Retinal pigment epithelial cell (primary cell): ENCODE results near the gene TEX19.

ENCODE experiments used
- DNase-seq: peaks from one replicate; pipeline ENCODE4 v3.0.0-alpha.2; 2010; ENCODE audit warnings: low read depth
- H3K4me3 ChIP-seq: 2 replicates; pipeline ENCODE4 v1.5.1; 2011; ENCODE audit warnings: mild to moderate bottlenecking, low read length, control low read depth, moderate library complexity
- CTCF ChIP-seq: conservative IDR thresholded peaks from 2 replicates; pipeline ENCODE4 v1.5.1; 2011; ENCODE audit warnings: low read depth, low read length, control low read depth, inconsistent platforms

The TEX19 gene

DNA sequence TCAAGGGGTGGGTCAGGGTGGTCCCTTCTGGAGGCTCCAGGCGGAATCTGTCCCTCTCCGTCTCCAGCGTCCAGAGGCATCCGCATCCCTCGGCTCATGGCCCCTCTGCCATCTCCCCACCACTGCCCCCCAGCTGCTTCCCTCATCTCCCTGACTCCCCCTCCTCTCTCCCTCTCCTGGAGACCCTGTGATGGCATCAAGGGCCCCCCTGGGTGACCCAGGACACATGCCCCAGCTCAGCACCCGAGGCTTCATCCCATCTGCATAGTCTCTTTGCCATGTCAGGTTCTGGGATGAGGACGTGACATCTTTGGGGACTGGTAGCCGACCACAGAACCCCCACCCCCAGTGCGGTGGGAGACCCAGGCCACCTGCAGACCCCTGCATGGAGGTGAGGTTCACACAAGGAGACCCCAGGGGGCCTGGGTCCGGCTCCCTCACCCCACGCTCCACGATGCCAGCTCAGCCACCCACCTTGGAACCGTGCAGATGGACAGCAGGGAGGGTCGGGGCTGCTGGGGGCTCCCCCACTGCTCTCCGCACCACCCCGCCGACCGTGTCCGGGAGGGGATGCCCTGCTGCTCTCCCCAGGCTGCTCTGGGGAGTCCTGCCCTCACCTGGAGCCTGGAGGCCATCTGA lies 29.2 kb upstream of the TEX19 start:
- H3K4me3 ChIP-seq: no peak overlapping the region
- no peak for DNase-seq
- no peak for TF ChIP-seq CTCF

DNA sequence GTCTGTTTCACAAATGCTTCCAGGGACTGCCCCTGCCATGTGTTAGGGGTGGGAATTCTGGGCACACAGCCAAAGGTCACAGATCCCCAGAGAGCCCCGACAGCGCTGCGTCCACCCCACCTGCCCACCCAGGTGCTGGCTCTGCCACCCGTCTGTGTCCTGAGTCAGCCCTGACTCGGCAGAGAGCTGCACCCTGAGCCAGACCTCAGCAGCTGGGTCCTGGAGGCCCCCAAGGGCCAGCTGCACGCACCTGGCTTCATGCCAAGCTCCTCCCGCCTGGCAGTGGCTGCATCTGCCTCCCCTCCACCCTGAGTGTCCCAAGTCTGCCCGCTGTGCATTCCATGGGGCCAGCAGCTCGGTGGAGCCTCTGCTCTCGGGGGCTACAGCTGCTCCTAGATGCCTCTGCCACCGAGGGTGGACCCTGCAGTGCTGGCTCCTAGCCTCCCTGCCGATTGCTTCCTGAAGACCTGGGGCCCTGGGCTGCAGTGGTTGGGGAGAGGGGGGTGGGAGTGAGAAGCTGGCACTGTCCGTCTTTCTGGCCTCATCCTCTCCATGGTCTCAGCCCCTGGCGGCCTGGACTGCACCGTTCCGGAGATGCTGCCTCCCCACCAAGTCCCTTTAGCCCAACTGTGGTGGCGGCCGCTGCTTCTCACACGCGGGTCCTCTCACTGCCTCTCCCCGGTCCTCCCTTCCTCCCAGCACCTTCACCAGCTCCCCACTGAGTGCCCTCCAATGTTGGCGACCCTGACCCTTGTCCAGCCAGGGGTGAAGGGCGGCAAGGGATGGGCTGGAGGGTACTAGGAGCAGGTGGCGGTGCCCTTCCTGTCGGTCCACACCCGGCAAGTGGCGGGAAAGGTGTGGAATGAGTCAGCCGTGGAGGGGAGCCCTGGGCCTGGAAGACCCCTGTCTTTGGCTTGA lies 28.5 kb upstream of the TEX19 start:
- H3K4me3 ChIP-seq: no peak overlapping the region
- no peak for DNase-seq
- no peak for TF ChIP-seq CTCF

DNA sequence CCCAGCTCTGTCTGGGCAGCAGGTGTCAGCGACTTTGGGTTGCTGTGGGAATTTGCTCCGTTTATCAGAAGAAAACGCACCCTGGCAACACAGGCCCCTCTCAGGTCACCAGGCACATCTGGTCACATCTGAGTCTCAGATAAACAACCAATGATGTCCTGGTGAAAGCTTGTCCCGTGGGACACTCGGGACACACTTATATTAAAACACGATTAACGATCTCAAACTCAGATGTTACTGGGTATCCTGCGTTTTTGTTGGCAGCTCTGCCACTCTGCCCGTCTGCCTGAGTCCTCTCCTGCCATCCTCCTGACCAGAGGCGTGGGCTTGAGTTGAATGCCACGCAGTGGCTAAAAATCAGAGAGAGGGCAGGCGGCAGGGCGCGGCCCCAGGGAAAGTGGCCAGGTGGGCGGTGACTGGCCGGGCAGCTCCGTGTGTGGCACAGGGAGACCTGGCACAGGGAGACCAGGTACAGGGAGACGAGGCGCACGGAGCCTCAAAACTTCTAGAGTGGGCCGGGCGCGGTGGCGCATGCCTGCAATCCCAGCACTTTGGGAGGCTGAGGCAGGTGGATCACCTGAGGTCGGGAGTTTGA lies 27.6 kb upstream of the TEX19 start:
- DNase-seq: no peak
- H3K4me3 ChIP-seq: no peak overlapping the region
- no peak for TF ChIP-seq CTCF

DNA sequence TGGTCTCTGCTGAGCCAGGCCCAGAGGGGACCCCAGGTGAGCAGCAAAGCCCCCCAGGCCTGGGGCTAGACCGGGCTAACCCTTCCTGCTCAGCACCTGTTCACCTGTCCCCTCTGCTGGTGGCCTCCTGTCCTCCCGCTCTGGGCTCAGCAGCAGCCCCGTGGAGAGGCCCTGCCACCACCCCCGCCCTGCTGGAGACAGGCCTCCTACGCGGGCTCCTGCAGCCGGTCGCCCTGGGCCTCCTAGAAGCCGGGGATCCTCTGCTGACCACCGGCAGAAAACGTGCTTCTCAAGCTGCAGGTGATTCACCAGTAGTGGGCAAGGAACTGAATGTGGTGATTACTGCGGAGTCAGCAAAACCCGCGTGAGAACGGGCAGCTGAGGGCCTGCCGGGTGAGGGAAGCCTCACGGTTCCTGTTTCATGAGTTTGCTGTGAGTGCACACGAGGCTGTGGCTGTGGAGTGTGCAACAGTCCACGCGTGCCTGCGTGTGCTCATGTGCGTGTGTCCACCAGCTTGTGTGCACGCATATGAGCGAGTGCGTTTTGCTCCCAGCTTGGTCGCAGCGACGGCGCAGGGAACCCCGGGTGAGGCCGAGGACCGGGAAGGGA lies 26.3 kb upstream of the TEX19 start:
- no peak overlapping the region for H3K4me3 ChIP-seq
- DNase-seq: no peak
- no peak for TF ChIP-seq CTCF

DNA sequence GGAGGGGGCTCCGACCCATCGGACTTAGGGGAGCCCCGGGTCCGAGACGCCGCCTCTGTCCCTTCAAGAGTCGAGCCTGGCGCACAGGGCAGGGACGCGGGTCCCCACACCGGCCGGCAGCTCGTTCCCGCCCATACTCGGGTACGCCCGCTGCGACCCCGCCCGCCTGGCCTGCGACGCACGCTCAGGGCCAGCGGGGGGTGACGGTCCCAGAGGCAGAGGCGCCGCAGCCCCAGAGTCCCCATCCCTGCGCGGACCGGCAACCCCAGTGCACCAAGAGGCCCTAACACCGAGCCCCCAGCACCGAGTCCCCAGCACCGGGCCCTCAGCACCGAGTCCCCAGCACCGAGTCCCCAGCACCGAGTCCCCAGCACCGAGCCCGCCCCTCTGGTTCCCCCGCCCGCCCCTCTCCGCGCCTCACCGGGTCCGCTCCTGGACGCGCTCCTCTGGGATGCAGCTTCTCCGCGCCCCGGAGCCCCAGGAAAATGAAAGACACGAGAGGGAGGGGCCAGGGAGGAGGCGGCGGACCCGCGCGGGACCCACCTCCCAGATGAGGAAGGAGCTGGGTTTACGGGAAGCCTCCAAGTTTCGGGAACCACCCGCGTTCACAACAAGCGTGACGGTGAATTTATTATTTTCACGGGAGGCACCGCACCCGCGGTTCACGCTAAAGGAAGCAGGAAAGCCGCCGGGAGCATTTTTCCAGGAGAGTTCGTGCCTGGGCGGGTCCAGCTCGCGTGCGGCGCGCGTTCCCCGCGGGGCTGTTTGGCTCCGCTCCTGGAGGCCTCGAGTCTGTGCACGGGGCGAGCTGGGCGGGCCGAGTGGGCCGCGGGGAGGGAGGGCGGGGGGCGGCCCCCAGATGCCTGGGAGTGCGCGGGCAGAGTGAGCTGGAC lies 25.5 kb upstream of the TEX19 start, which contains the start of gene SECTM1:
Gene SECTM1, minus strand, starts transcription at position 488 of the 893 bp plus-strand sequence. CDS start 6,526 bp downstream, outside the sequence.
- peak within 1 kb of the TSS; percentile 15 for H3K4me3 ChIP-seq
- TF ChIP-seq CTCF: no peak
- DNase-seq: no peak

- no peak overlapping the region for H3K4me3 ChIP-seq
- TF ChIP-seq CTCF: no peak
- no peak for DNase-seq
These were observed 24.8 kb upstream of the TEX19 start for GRCh38 chr17:82334204-82334621.
